GM23248 (cell line): ENCODE results near the gene BRPF3. TPM values are rescaled to one million over a fixed set of nuclear protein-coding genes. Genes with fewer than 3 reads are reported as not detected.

Source experiments
- DNase-seq: peaks from one replicate; pipeline ENCODE4 v3.0.0-alpha.2; 2015
- H2AFZ ChIP-seq: fragments of 200-600 bp; sonication (generic); 2 replicates; pipeline ENCODE4 v1.6.1; 2016; ENCODE audit warnings: antibody characterized with exemption
- H3F3A ChIP-seq: fragments of 200-600 bp; sonication (generic); 2 replicates; pipeline ENCODE4 v1.6.1; 2016; ENCODE audit warnings: mild to moderate bottlenecking, antibody characterized with exemption, mixed run types; ENCODE audit not compliant: insufficient read depth
- H3K27ac ChIP-seq: fragments of 200-600 bp; sonication (generic); 2 replicates; pipeline ENCODE4 v1.5.1; 2016; ENCODE audit warnings: mild to moderate bottlenecking
- H3K27me3 ChIP-seq: fragments of 200-600 bp; sonication (generic); replicated peaks from 2 replicates; pipeline ENCODE4 v1.6.1; 2016; ENCODE audit warnings: mild to moderate bottlenecking; ENCODE audit not compliant: insufficient read depth
- H3K36me3 ChIP-seq: fragments of 200-600 bp; sonication (generic); 2 replicates; pipeline ENCODE4 v1.6.1; 2016; ENCODE audit warnings: low read depth, mild to moderate bottlenecking
- H3K4me1 ChIP-seq: fragments of 200-600 bp; sonication (generic); 2 replicates; pipeline ENCODE4 v1.6.1; 2016; ENCODE audit warnings: mild to moderate bottlenecking; ENCODE audit not compliant: insufficient read depth
- H3K4me2 ChIP-seq: fragments of 200-600 bp; sonication (generic); one replicate; pipeline ENCODE4 v1.6.1; 2016; ENCODE audit warnings: mild to moderate bottlenecking; ENCODE audit not compliant: unreplicated experiment
- H3K4me3 ChIP-seq: fragments of 200-600 bp; sonication (generic); 2 replicates; pipeline ENCODE4 v1.5.1; 2016; ENCODE audit warnings: mild to moderate bottlenecking
- H3K79me2 ChIP-seq: fragments of 200-600 bp; sonication (generic); 2 replicates; pipeline ENCODE4 v1.6.1; 2016; ENCODE audit warnings: mild to moderate bottlenecking; ENCODE audit not compliant: insufficient read depth
- H3K9ac ChIP-seq: fragments of 200-600 bp; sonication (generic); 2 replicates; pipeline ENCODE4 v1.6.1; 2016; ENCODE audit warnings: mild to moderate bottlenecking
- H3K9me2 ChIP-seq: fragments of 200-600 bp; sonication (generic); 2 replicates; pipeline ENCODE4 v1.6.1; 2016; ENCODE audit warnings: mixed run types, mild to moderate bottlenecking, moderate library complexity; ENCODE audit not compliant: insufficient read depth
- H3K9me3 ChIP-seq: fragments of 200-600 bp; sonication (generic); one replicate; pipeline ENCODE4 v1.6.1; 2017; ENCODE audit warnings: low read depth
- H4K20me1 ChIP-seq: fragments of 200-600 bp; sonication (generic); 2 replicates; pipeline ENCODE4 v1.6.0; 2016; ENCODE audit not compliant: insufficient read depth
- EZH2 ChIP-seq: fragments of 200-600 bp; sonication (generic); IDR thresholded peaks from 2 replicates; pipeline ENCODE4 v1.6.1; 2018; ENCODE audit warnings: antibody characterized with exemption, mild to moderate bottlenecking; ENCODE audit not compliant: insufficient read depth, poor library complexity, severe bottlenecking
- EZH2phosphoT487 ChIP-seq: fragments of 200-600 bp; sonication (generic); IDR thresholded peaks from 2 replicates; pipeline ENCODE4 v1.6.1; 2018; ENCODE audit warnings: antibody characterized with exemption, moderate library complexity, mild to moderate bottlenecking, low read depth; ENCODE audit not compliant: insufficient read depth
- WGBS, 2 experiments: methylation state at CpG; one replicate each; pipeline ENCODE4 v1.1.6; 2015 to 2017; ENCODE audit warnings: low lambda C conversion rate in 2 of 2, low coverage in 1 of 2; ENCODE audit errors: missing lambda C conversion rate in 2 of 2; 5-methylcytosine and 5-hydroxymethylcytosine counted together
- in situ Hi-C: fragments of 300-500 bp; cut with MboI; formaldehyde crosslinking; loops from 2 replicates; pipeline ENCODE4 v1.15.0; 2020
- polyA plus RNA-seq: library from polyadenylated mRNA; unstranded; fragments of >200 nt; fragmentation: Nextera tagmentation; extraction: Ambion mirVana; gene quantifications from 2 replicates; pipeline ENCODE4 v1.2.1, GENCODE V29; 2016
- total RNA-seq: library from RNA; depleted of rRNA; stranded (reverse); fragments of >200 nt; shearing (Covaris generic); gene quantifications from 2 replicates; pipeline ENCODE4 v1.2.3, GENCODE V29; 2014

The BRPF3 gene
- total and polyA plus RNA-seq, 2 experiments from 2014 or later, result 6.3 to 7.9 TPM

- in situ Hi-C loops, result no loop called here
- H2AFZ ChIP-seq, result no peak overlapping the region
- no peaks in the 10 kb centered on the region for H3K27me3 ChIP-seq
- no peak overlapping the region for H3K4me3 ChIP-seq
- WGBS, 2 experiments, result 96 to 98% methylated on average over 4 of the region's 4 CpGs
- TF ChIP-seq EZH2phosphoT487 (no peak), EZH2 (no peak)
- no peak overlapping the region for H3K27ac ChIP-seq
- H3K79me2 ChIP-seq, result no peaks in the 10 kb centered on the region
- H3K4me2 ChIP-seq, result no peak overlapping the region
- no peaks in the 10 kb centered on the region for H3K9me3 ChIP-seq
- DNase-seq, result no peak
- no peaks in the 10 kb centered on the region for H3K36me3 ChIP-seq
- no peak overlapping the region for H3K9ac ChIP-seq
- H3K9me2 ChIP-seq, result no peaks in the 10 kb centered on the region
- peaks cover 12% of the 10 kb centered on the region for H3K4me1 ChIP-seq
- H3F3A ChIP-seq, result peaks cover 6% of the 10 kb centered on the region
- H4K20me1 ChIP-seq, result no peaks in the 10 kb centered on the region
Observed at GRCh38 chr6:36242626-36243025, 46.1 kb downstream of the BRPF3 start.

GRCh38 chr6:36243562-36244212 lies 47.1 kb downstream of the BRPF3 start:
- H3K4me1 ChIP-seq, result peaks cover 23% of the 10 kb centered on the region
- no peaks in the 10 kb centered on the region for H3K9me2 ChIP-seq
- H3K27me3 ChIP-seq, result no peaks in the 10 kb centered on the region
- no peaks in the 10 kb centered on the region for H3K79me2 ChIP-seq
- no peaks in the 10 kb centered on the region for H4K20me1 ChIP-seq
- 84 to 86% methylated on average over 3 of the region's 3 CpGs for WGBS, 2 experiments
- no peak for DNase-seq
- no peak overlapping the region for H2AFZ ChIP-seq
- H3K9me3 ChIP-seq, result no peaks in the 10 kb centered on the region
- no peak overlapping the region for H3K4me2 ChIP-seq
- no peak overlapping the region for H3K9ac ChIP-seq
- H3F3A ChIP-seq, result peaks cover 16% of the 10 kb centered on the region
- no peak overlapping the region for H3K27ac ChIP-seq
- no peak overlapping the region for H3K4me3 ChIP-seq
- H3K36me3 ChIP-seq, result no peaks in the 10 kb centered on the region
- TF ChIP-seq EZH2, result no peak
- TF ChIP-seq EZH2phosphoT487, result no peak
- in situ Hi-C loops, result no loop called here

DNA sequence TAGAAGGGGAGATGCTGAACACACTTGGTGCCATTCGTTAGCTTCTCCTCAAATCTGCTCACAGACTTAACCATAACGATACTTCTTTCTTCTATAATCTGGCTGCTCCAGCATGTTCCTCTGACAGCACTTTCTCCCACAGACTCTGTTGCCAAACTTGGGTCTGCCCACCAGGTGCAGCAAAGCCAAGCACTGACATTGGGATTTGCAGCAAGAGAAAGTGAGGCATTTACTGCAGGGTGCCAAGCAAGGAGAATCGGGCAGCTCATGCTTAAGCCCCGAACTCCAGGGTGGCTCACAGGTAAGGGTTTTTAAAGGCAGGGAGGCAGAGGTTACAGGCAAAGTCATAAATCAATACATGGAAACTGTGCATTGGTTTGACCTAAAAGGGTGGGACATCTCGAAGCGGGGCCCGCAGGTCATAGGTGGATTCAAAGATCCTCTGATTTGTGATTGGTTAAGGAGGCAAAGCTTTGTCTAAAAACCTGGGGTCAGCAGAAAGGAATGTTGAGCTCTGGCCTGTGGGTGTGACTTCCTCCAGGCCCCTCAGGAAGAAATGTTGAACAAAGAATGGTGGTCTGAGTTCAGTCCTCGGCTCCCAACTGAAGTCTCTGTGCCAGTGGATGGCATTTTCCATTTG lies 48.2 kb downstream of the BRPF3 start:
- DNase-seq, result no peak
- H3K4me2 ChIP-seq, result no peak overlapping the region
- H3K27me3 ChIP-seq, result no peaks in the 10 kb centered on the region
- peaks cover 34% of the 10 kb centered on the region for H3K4me1 ChIP-seq
- no peaks in the 10 kb centered on the region for H3K79me2 ChIP-seq
- H3K4me3 ChIP-seq, result no peak overlapping the region
- TF ChIP-seq EZH2 (no peak), EZH2phosphoT487 (no peak)
- H4K20me1 ChIP-seq, result no peaks in the 10 kb centered on the region
- no peak overlapping the region for H3K9ac ChIP-seq
- 92% methylated on average over 8 of the region's 8 CpGs for WGBS, 2 experiments
- in situ Hi-C loops, result no loop called here
- H3K27ac ChIP-seq, result no peak overlapping the region
- H3K36me3 ChIP-seq, result no peaks in the 10 kb centered on the region
- no peaks in the 10 kb centered on the region for H3K9me2 ChIP-seq
- H3K9me3 ChIP-seq, result no peaks in the 10 kb centered on the region
- H2AFZ ChIP-seq, result no peak overlapping the region
- H3F3A ChIP-seq, result peaks cover 26% of the 10 kb centered on the region

GRCh38 chr6:36245572-36246061 lies 49.1 kb downstream of the BRPF3 start:
- H4K20me1 ChIP-seq, result no peaks in the 10 kb centered on the region
- H3K27me3 ChIP-seq, result no peaks in the 10 kb centered on the region
- 85 to 90% methylated on average over 7 to 8 of the region's 8 CpGs for WGBS, 2 experiments
- H3F3A ChIP-seq, result peaks cover 33% of the 10 kb centered on the region
- no peaks in the 10 kb centered on the region for H3K9me3 ChIP-seq
- H3K36me3 ChIP-seq, result no peaks in the 10 kb centered on the region
- no peaks in the 10 kb centered on the region for H3K79me2 ChIP-seq
- no peak overlapping the region for H3K4me2 ChIP-seq
- in situ Hi-C loops, result no loop called here
- no peak for TF ChIP-seq EZH2phosphoT487
- no peak for TF ChIP-seq EZH2
- H3K4me1 ChIP-seq, result peaks cover 41% of the 10 kb centered on the region
- DNase-seq, result no peak
- no peak overlapping the region for H3K27ac ChIP-seq
- H3K9me2 ChIP-seq, result no peaks in the 10 kb centered on the region
- H3K9ac ChIP-seq, result no peak overlapping the region
- no peak overlapping the region for H3K4me3 ChIP-seq
- H2AFZ ChIP-seq, result no peak overlapping the region
